ENCODE measurements around the gene CBX2.

The CBX2 gene

GRCh38 chr17:79818026-79818758 lies 40.2 kb downstream of the CBX2 start:
- no peak overlapping the region for H3K4me2 ChIP-seq (ENCODE audit: low read length)
- peaks cover 3% of the 10 kb centered on the region; the same call in 1 of the 2 replicates for H3K4me1 ChIP-seq (ENCODE audit: low read length)
- no peak overlapping the region for H3K27ac ChIP-seq (ENCODE audit: low read length)
- H3K4me3 ChIP-seq (ENCODE audit: low read length): no peak overlapping the region
- no peak overlapping the region for H2AFZ ChIP-seq (ENCODE audit: low read depth, low read length)
- H3K79me2 ChIP-seq (ENCODE audit: low read length): no peaks in the 10 kb centered on the region
- H3K9me3 ChIP-seq (ENCODE audit: insufficient read depth, low read length): no peaks in the 10 kb centered on the region
- H3K27me3 ChIP-seq (ENCODE audit: low read depth, low read length): no peaks in the 10 kb centered on the region
- H4K20me1 ChIP-seq (ENCODE audit: insufficient read depth, low read length): no peaks in the 10 kb centered on the region
- H3K36me3 ChIP-seq (replicated peaks; ENCODE audit: low read depth, low read length): no peaks in the 10 kb centered on the region
- no peak for TF ChIP-seq EZH2phosphoT487 (IDR thresholded peaks at IDR 0.05; ENCODE audit: low read depth)
- no peak for TF ChIP-seq CTCF (IDR thresholded peaks at IDR 0.05; ENCODE audit: low read depth, low read length)
- H3K9ac ChIP-seq (ENCODE audit: low read length): no peak overlapping the region

GRCh38 chr17:79819085-79819484 lies 41.1 kb downstream of the CBX2 start:
- Histone ChIP-seq H3K36me3 (replicated peaks; ENCODE audit: low read depth, low read length) (no peaks in the 10 kb centered on the region), H4K20me1 (ENCODE audit: insufficient read depth, low read length) (no peaks in the 10 kb centered on the region), H3K27me3 (ENCODE audit: low read depth, low read length) (no peaks in the 10 kb centered on the region), H3K4me1 (ENCODE audit: low read length) (no peaks in the 10 kb centered on the region; the same call in 1 of the 2 replicates), H3K4me2 (ENCODE audit: low read length) (no peak overlapping the region), H3K9me3 (ENCODE audit: insufficient read depth, low read length) (no peaks in the 10 kb centered on the region), H3K9ac (ENCODE audit: low read length) (no peak overlapping the region), H3K79me2 (ENCODE audit: low read length) (no peaks in the 10 kb centered on the region), H3K27ac (ENCODE audit: low read length) (no peak overlapping the region), H2AFZ (ENCODE audit: low read depth, low read length) (no peak overlapping the region), H3K4me3 (ENCODE audit: low read length) (no peak overlapping the region)
- no peak for TF ChIP-seq EZH2phosphoT487 (IDR thresholded peaks at IDR 0.05; ENCODE audit: low read depth)
- no peak for TF ChIP-seq CTCF (IDR thresholded peaks at IDR 0.05; ENCODE audit: low read depth, low read length)

- H3K79me2 ChIP-seq (ENCODE audit: low read length): no peaks in the 10 kb centered on the region
- H3K4me1 ChIP-seq (ENCODE audit: low read length): no peaks in the 10 kb centered on the region
- H2AFZ ChIP-seq (ENCODE audit: low read depth, low read length): no peak overlapping the region
- H3K27me3 ChIP-seq (ENCODE audit: low read depth, low read length): no peaks in the 10 kb centered on the region
- H3K36me3 ChIP-seq (replicated peaks; ENCODE audit: low read depth, low read length): no peaks in the 10 kb centered on the region
- no peaks in the 10 kb centered on the region for H3K9me3 ChIP-seq (ENCODE audit: insufficient read depth, low read length)
- no peak overlapping the region for H3K9ac ChIP-seq (ENCODE audit: low read length)
- TF ChIP-seq CTCF (IDR thresholded peaks at IDR 0.05; ENCODE audit: low read depth, low read length) (no peak), EZH2phosphoT487 (IDR thresholded peaks at IDR 0.05; ENCODE audit: low read depth) (no peak)
- no peak overlapping the region for H3K27ac ChIP-seq (ENCODE audit: low read length)
- no peak overlapping the region for H3K4me3 ChIP-seq (ENCODE audit: low read length)
- no peaks in the 10 kb centered on the region for H4K20me1 ChIP-seq (ENCODE audit: insufficient read depth, low read length)
- H3K4me2 ChIP-seq (ENCODE audit: low read length): no peak overlapping the region
Measured at GRCh38 chr17:79819534-79820276, 41.8 kb downstream of the CBX2 start.

- Histone ChIP-seq H3K9me3 (ENCODE audit: insufficient read depth, low read length) (no peaks in the 10 kb centered on the region), H2AFZ (ENCODE audit: low read depth, low read length) (no peak overlapping the region), H3K4me1 (ENCODE audit: low read length) (no peaks in the 10 kb centered on the region), H3K4me2 (ENCODE audit: low read length) (no peak overlapping the region), H3K79me2 (ENCODE audit: low read length) (no peaks in the 10 kb centered on the region), H3K4me3 (ENCODE audit: low read length) (no peak overlapping the region), H4K20me1 (ENCODE audit: insufficient read depth, low read length) (no peaks in the 10 kb centered on the region), H3K9ac (ENCODE audit: low read length) (no peak overlapping the region), H3K27me3 (ENCODE audit: low read depth, low read length) (no peaks in the 10 kb centered on the region), H3K27ac (ENCODE audit: low read length) (no peak overlapping the region), H3K36me3 (replicated peaks; ENCODE audit: low read depth, low read length) (no peaks in the 10 kb centered on the region)
- TF ChIP-seq CTCF (IDR thresholded peaks at IDR 0.05; ENCODE audit: low read depth, low read length) (no peak), EZH2phosphoT487 (IDR thresholded peaks at IDR 0.05; ENCODE audit: low read depth) (no peak)
Measured at GRCh38 chr17:79820959-79821330, 43.0 kb downstream of the CBX2 start.

All from OCI-LY3 (cell line).